ENCODE measurements around the gene GATAD2A. TPM values are rescaled to one million over a fixed set of nuclear protein-coding genes. Genes with fewer than 3 reads are reported as not detected.

Gene GATAD2A
- total RNA-seq, 2 experiments from 2014 or later, result 91.2 to 100 TPM

GRCh38 chr19:19531951-19532805 lies 126.7 kb downstream of the GATAD2A start:
- no peak overlapping the region for H3K27ac Mint-ChIP-seq

GRCh38 chr19:19532806-19533701 lies 127.6 kb downstream of the GATAD2A start:
- CTCF ChIA-PET, result interaction anchor here (0.6 to 5.9 kb wide), 30 partner anchors 8 to 485 kb away, joined by 3 to 46 read pairs (median 5); partner anchors contain the start of genes GMIP, NDUFA13, PBX4 and TSSK6
- H3K4me3 Mint-ChIP-seq, result no peak overlapping the region

More at GRCh38 chr19:19531951-19532805, 126.7 kb downstream of the GATAD2A start:
- peak; percentile 88 for DNase-seq
- Mint-ChIP-seq H3K27me3 (ENCODE audit: low read depth) (no peaks in the 10 kb centered on the region), H3K4me1 (ENCODE audit: low read depth) (peaks cover 12% of the 10 kb centered on the region), H3K4me3 (no peak overlapping the region), H3K9me3 (no peaks in the 10 kb centered on the region), H3K36me3 (ENCODE audit: low read depth) (peaks cover 5% of the 10 kb centered on the region)
- CTCF ChIA-PET, result interaction anchor here (0.6 to 5.9 kb wide), 33 partner anchors 9 to 486 kb away, joined by 3 to 46 read pairs (median 5); partner anchors contain the start of genes GMIP, NDUFA13, PBX4 and TSSK6
- intact Hi-C loops (cut with micrococcal nuclease), result loop anchor here (1.0 to 10.0 kb wide), 4 partner anchors 23 to 427 kb away; partner anchors contain the start of gene GMIP

GRCh38 chr19:19533841-19534240 lies 128.4 kb downstream of the GATAD2A start:
- H3K27me3 Mint-ChIP-seq (ENCODE audit: low read depth), result peaks cover 3% of the 10 kb centered on the region
- peak overlapping the region; percentile 63 for H3K27ac Mint-ChIP-seq
- intact Hi-C loops (cut with micrococcal nuclease), result loop anchor here (2.0 to 10.0 kb wide), 2 partner anchors 21 to 241 kb away; no protein-coding TSS in a partner anchor
- H3K4me1 Mint-ChIP-seq (ENCODE audit: low read depth), result peaks cover 21% of the 10 kb centered on the region
- DNase-seq, result no peak
- CTCF ChIA-PET, result interaction anchor here (5.9 kb wide), 1 partner anchor 111 kb away, joined by 46 read pairs; the partner anchor contains the start of gene GMIP
- H3K36me3 Mint-ChIP-seq (ENCODE audit: low read depth), result peaks cover 5% of the 10 kb centered on the region
- H3K9me3 Mint-ChIP-seq, result no peaks in the 10 kb centered on the region
- no peak overlapping the region for H3K4me3 Mint-ChIP-seq

More at GRCh38 chr19:19532806-19533701, 127.6 kb downstream of the GATAD2A start:
- no peak for DNase-seq
- Mint-ChIP-seq H3K27ac (no peak overlapping the region), H3K36me3 (ENCODE audit: low read depth) (peaks cover 5% of the 10 kb centered on the region), H3K4me1 (ENCODE audit: low read depth) (peaks cover 16% of the 10 kb centered on the region), H3K27me3 (ENCODE audit: low read depth) (no peaks in the 10 kb centered on the region), H3K9me3 (no peaks in the 10 kb centered on the region)
- intact Hi-C loops (cut with micrococcal nuclease), result loop anchor here (1.0 to 10.0 kb wide), 4 partner anchors 22 to 426 kb away; partner anchors contain the start of gene GMIP

GRCh38 chr19:19534556-19535265 lies 129.2 kb downstream of the GATAD2A start:
- peaks cover 25% of the 10 kb centered on the region for H3K4me1 Mint-ChIP-seq (ENCODE audit: low read depth)
- no peak for DNase-seq
- H3K27ac Mint-ChIP-seq, result no peak overlapping the region
- intact Hi-C loops (cut with micrococcal nuclease), result loop anchor here (5.0 to 10.0 kb wide), 2 partner anchors 198 to 240 kb away; partner anchors contain the start of gene ZNF14
- CTCF ChIA-PET, result interaction anchor here (0.9 kb wide), 1 partner anchor 20 kb away, joined by 7 read pairs; no protein-coding TSS in a partner anchor
- no peaks in the 10 kb centered on the region for H3K9me3 Mint-ChIP-seq
- peaks cover 3% of the 10 kb centered on the region for H3K36me3 Mint-ChIP-seq (ENCODE audit: low read depth)
- no peak overlapping the region for H3K4me3 Mint-ChIP-seq
- H3K27me3 Mint-ChIP-seq (ENCODE audit: low read depth), result peaks cover 5% of the 10 kb centered on the region

- H3K36me3 Mint-ChIP-seq (ENCODE audit: low read depth), result peaks cover 3% of the 10 kb centered on the region
- CTCF ChIA-PET, result interaction anchor here (0.9 to 1.1 kb wide), 2 partner anchors 19 to 20 kb away, joined by 4 to 7 read pairs; no protein-coding TSS in a partner anchor
- H3K9me3 Mint-ChIP-seq, result no peaks in the 10 kb centered on the region
- peaks cover 6% of the 10 kb centered on the region for H3K27me3 Mint-ChIP-seq (ENCODE audit: low read depth)
- intact Hi-C loops (cut with micrococcal nuclease), result loop anchor here (5.0 to 10.0 kb wide), 2 partner anchors 197 to 239 kb away; partner anchors contain the start of gene ZNF14
- no peak overlapping the region for H3K4me3 Mint-ChIP-seq
- H3K4me1 Mint-ChIP-seq (ENCODE audit: low read depth), result peaks cover 26% of the 10 kb centered on the region
- DNase-seq, result no peak
- H3K27ac Mint-ChIP-seq, result no peak overlapping the region
Observed at GRCh38 chr19:19535311-19536191, 130.1 kb downstream of the GATAD2A start.

GRCh38 chr19:19537075-19538048 lies 131.9 kb downstream of the GATAD2A start:
- H3K4me1 Mint-ChIP-seq (ENCODE audit: low read depth), result peaks cover 36% of the 10 kb centered on the region
- peaks cover 8% of the 10 kb centered on the region for H3K27me3 Mint-ChIP-seq (ENCODE audit: low read depth)
- H3K4me3 Mint-ChIP-seq, result peak overlapping the region; percentile 48
- no peaks in the 10 kb centered on the region for H3K9me3 Mint-ChIP-seq
- H3K36me3 Mint-ChIP-seq (ENCODE audit: low read depth), result no peaks in the 10 kb centered on the region
- CTCF ChIA-PET, result interaction anchor here (1.3 to 3.0 kb wide), 2 partner anchors 15 to 17 kb away, joined by 4 to 12 read pairs; no protein-coding TSS in a partner anchor
- intact Hi-C loops (cut with micrococcal nuclease), result loop anchor here (5.0 to 10.0 kb wide), 2 partner anchors 195 to 237 kb away; partner anchors contain the start of gene ZNF14
- DNase-seq, result no peak
- no peak overlapping the region for H3K27ac Mint-ChIP-seq

- DNase-seq, result peak; percentile 38
- Mint-ChIP-seq H3K27me3 (ENCODE audit: low read depth) (peaks cover 8% of the 10 kb centered on the region), H3K4me3 (peak within 1 kb of the TSS; percentile 48), H3K4me1 (ENCODE audit: low read depth) (peaks cover 36% of the 10 kb centered on the region), H3K9me3 (no peaks in the 10 kb centered on the region), H3K36me3 (ENCODE audit: low read depth) (no peaks in the 10 kb centered on the region), H3K27ac (no peak within 1 kb of the TSS)
- CTCF ChIA-PET, result interaction anchor here (1.2 to 3.0 kb wide), 3 partner anchors 14 to 106 kb away, joined by 4 to 12 read pairs (median 4); partner anchors contain the start of gene GMIP
- intact Hi-C loops (cut with micrococcal nuclease), result loop anchor here (5.0 to 10.0 kb wide), 2 partner anchors 194 to 237 kb away; partner anchors contain the start of gene ZNF14
Observed at GRCh38 chr19:19538061-19538784, 132.7 kb downstream of the GATAD2A start, which contains the start of gene CILP2. CILP2 (plus strand) TSS chr19:19538265; CDS start chr19:19538350, 85 bp downstream.

- no peaks in the 10 kb centered on the region for H3K36me3 Mint-ChIP-seq (ENCODE audit: low read depth)
- no peaks in the 10 kb centered on the region for H3K9me3 Mint-ChIP-seq
- no peak for DNase-seq
- peaks cover 36% of the 10 kb centered on the region for H3K4me1 Mint-ChIP-seq (ENCODE audit: low read depth)
- H3K27ac Mint-ChIP-seq, result no peak overlapping the region
- H3K4me3 Mint-ChIP-seq, result peak overlapping the region; percentile 8
- intact Hi-C loops (cut with micrococcal nuclease), result loop anchor here (5.0 to 10.0 kb wide), 2 partner anchors 194 to 236 kb away; partner anchors contain the start of gene ZNF14
- CTCF ChIA-PET, result interaction anchor here (1.2 to 3.0 kb wide), 3 partner anchors 14 to 105 kb away, joined by 4 to 12 read pairs (median 4); partner anchors contain the start of gene GMIP
- H3K27me3 Mint-ChIP-seq (ENCODE audit: low read depth), result peaks cover 8% of the 10 kb centered on the region
Observed at GRCh38 chr19:19538785-19539166, 133.3 kb downstream of the GATAD2A start.

- H3K36me3 Mint-ChIP-seq (ENCODE audit: low read depth), result no peaks in the 10 kb centered on the region
- no peak overlapping the region for H3K4me3 Mint-ChIP-seq
- no peaks in the 10 kb centered on the region for H3K9me3 Mint-ChIP-seq
- CTCF ChIA-PET, result interaction anchor here (1.2 kb wide), 1 partner anchor 104 kb away, joined by 4 read pairs; the partner anchor contains the start of gene GMIP
- peaks cover 8% of the 10 kb centered on the region for H3K27me3 Mint-ChIP-seq (ENCODE audit: low read depth)
- peaks cover 33% of the 10 kb centered on the region for H3K4me1 Mint-ChIP-seq (ENCODE audit: low read depth)
- intact Hi-C loops (cut with micrococcal nuclease), result loop anchor here (1.0 to 10.0 kb wide), 3 partner anchors 59 to 235 kb away; partner anchors contain the start of gene ZNF14
- DNase-seq, result no peak
- no peak overlapping the region for H3K27ac Mint-ChIP-seq
Observed at GRCh38 chr19:19539698-19540063, 134.2 kb downstream of the GATAD2A start.

Measured in activated naive CD4-positive, alpha-beta T cell treated with anti-CD3 and anti-CD28 coated beads for 36 hours (primary cell).